HEK293 (cell line): ENCODE results near the gene ADPRHL1.

Source experiments
- CTCF ChIA-PET: fragments of 350-600 bp; formaldehyde crosslinking; extraction: SDS; loops from one replicate; lab custom pipeline; 2021; ENCODE audit warnings: antibody characterized with exemption; lab: Yijun Ruan, JAX
- POLR2A ChIA-PET: fragments of 300-600 bp; formaldehyde crosslinking; extraction: SDS; loops from one replicate; lab custom pipeline; 2020; ENCODE audit warnings: antibody characterized with exemption, inconsistent platforms; lab: Yijun Ruan, JAX
- H3K27ac ChIP-seq: fragments of 200-500 bp; sonication (Bioruptor generic); 2 replicates; pipeline ENCODE4 v1.5.1; 2014; ENCODE audit warnings: low read depth, low read length, control low read depth, inconsistent platforms; ENCODE audit errors: extremely low read depth
- H3K36me3 ChIP-seq, 2 experiments: fragments of 200-500 bp in 1 of 2; sonication (Bioruptor generic) in 1 of 2; 1 replicate in 1 of 2; 2 replicates in 1 of 2; pipeline ENCODE4 v1.5.1; 2014 to 2017; ENCODE audit warnings: inconsistent platforms in 2 of 2, low read length in 2 of 2; ENCODE audit not compliant: control insufficient read depth in 2 of 2, insufficient read depth in 1 of 2
- H3K4me1 ChIP-seq: fragments of 200-500 bp; sonication (Bioruptor generic); 2 replicates; pipeline ENCODE4 v1.5.1; 2014; ENCODE audit warnings: mild to moderate bottlenecking, low read length, inconsistent platforms; ENCODE audit not compliant: control insufficient read depth, insufficient read depth
- H3K4me3 ChIP-seq: 2 replicates; pipeline ENCODE4 v1.5.1; 2011; ENCODE audit warnings: low read depth, mild to moderate bottlenecking, control low read depth, low read length, moderate library complexity
- H3K9me3 ChIP-seq: fragments of 200-500 bp; sonication (Bioruptor generic); 2 replicates; pipeline ENCODE4 v1.5.1; 2014; ENCODE audit warnings: low read depth, low read length, inconsistent platforms; ENCODE audit not compliant: control insufficient read depth, insufficient read depth
- BCL11A ChIP-seq: fragments of 450-650 bp; formaldehyde crosslinking; IDR thresholded peaks from 2 replicates; pipeline ENCODE4 v1.5.1; 2016; ENCODE audit warnings: low read depth, missing biosample characterization, missing genetic modification characterization
- BCL11B ChIP-seq: fragments of 450-650 bp; formaldehyde crosslinking; IDR thresholded peaks from 2 replicates; pipeline ENCODE4 v1.5.1; 2016; ENCODE audit warnings: low read depth, missing biosample characterization, missing genetic modification characterization
- BCL6B ChIP-seq: fragments of 450-650 bp; formaldehyde crosslinking; IDR thresholded peaks from 2 replicates; pipeline ENCODE4 v1.5.1; 2017; ENCODE audit warnings: missing biosample characterization, missing genetic modification characterization
- HOXC10 ChIP-seq: sonication (generic); formaldehyde crosslinking; IDR thresholded peaks from 2 replicates; pipeline ENCODE4 v1.8.1; 2023; ENCODE audit warnings: mild to moderate bottlenecking, missing genetic modification reagents
- KLF1 ChIP-seq: fragments of 450-650 bp; formaldehyde crosslinking; IDR thresholded peaks from 2 replicates; pipeline ENCODE4 v1.5.1; 2016; ENCODE audit warnings: missing biosample characterization, missing genetic modification characterization
- KLF10 ChIP-seq: fragments of 450-650 bp; IDR thresholded peaks from 2 replicates; pipeline ENCODE4 v1.5.1; 2018; ENCODE audit warnings: missing biosample characterization, mild to moderate bottlenecking, missing genetic modification characterization
- KLF7 ChIP-seq: fragments of 450-650 bp; formaldehyde crosslinking; IDR thresholded peaks from 2 replicates; pipeline ENCODE4 v1.5.1; 2016; ENCODE audit warnings: missing biosample characterization, missing genetic modification characterization, borderline replicate concordance
- PATZ1 ChIP-seq: fragments of 450-650 bp; formaldehyde crosslinking; IDR thresholded peaks from 2 replicates; pipeline ENCODE4 v1.5.1; 2016; ENCODE audit warnings: missing biosample characterization, missing genetic modification characterization
- PRDM4 ChIP-seq: fragments of 450-650 bp; formaldehyde crosslinking; IDR thresholded peaks from 2 replicates; pipeline ENCODE4 v1.5.1; 2017; ENCODE audit warnings: missing biosample characterization, missing genetic modification characterization
- SP3 ChIP-seq: fragments of 450-650 bp; formaldehyde crosslinking; IDR thresholded peaks from 2 replicates; pipeline ENCODE4 v1.5.1; 2016; ENCODE audit warnings: missing biosample characterization, missing genetic modification characterization
- TCF7L2 ChIP-seq: IDR thresholded peaks from 2 replicates; pipeline ENCODE4 v1.6.1; 2011; ENCODE audit warnings: low read depth, mild to moderate bottlenecking, inconsistent platforms, low read length, moderate library complexity, borderline replicate concordance
- YY1 ChIP-seq: fragments of 450-650 bp; formaldehyde crosslinking; IDR thresholded peaks from 2 replicates; pipeline ENCODE4 v1.5.1; 2018; ENCODE audit warnings: missing biosample characterization, missing genetic modification characterization
- ZBTB1 ChIP-seq: fragments of 450-650 bp; formaldehyde crosslinking; IDR thresholded peaks from 2 replicates; pipeline ENCODE4 v1.5.1; 2016; ENCODE audit warnings: missing biosample characterization, missing genetic modification characterization
- ZBTB21 ChIP-seq: fragments of 450-650 bp; formaldehyde crosslinking; IDR thresholded peaks from 2 replicates; pipeline ENCODE4 v1.5.1; 2017; ENCODE audit warnings: missing biosample characterization, missing genetic modification characterization
- ZNF114 ChIP-seq: fragments of 450-650 bp; formaldehyde crosslinking; IDR thresholded peaks from 2 replicates; pipeline ENCODE4 v1.5.0; 2017; ENCODE audit warnings: missing biosample characterization, missing genetic modification characterization
- ZNF202 ChIP-seq: fragments of 450-650 bp; formaldehyde crosslinking; IDR thresholded peaks from 2 replicates; pipeline ENCODE4 v1.5.1; 2016; ENCODE audit warnings: missing biosample characterization, missing genetic modification characterization, borderline replicate concordance
- ZNF24 ChIP-seq: fragments of 450-650 bp; formaldehyde crosslinking; IDR thresholded peaks from 2 replicates; pipeline ENCODE4 v1.5.1; 2016; ENCODE audit warnings: missing biosample characterization, missing genetic modification characterization
- ZNF292 ChIP-seq: fragments of 450-650 bp; formaldehyde crosslinking; IDR thresholded peaks from 2 replicates; pipeline ENCODE4 v1.5.1; 2016; ENCODE audit warnings: low read depth, missing biosample characterization, missing genetic modification characterization, borderline replicate concordance
- ZNF302 ChIP-seq: fragments of 450-650 bp; formaldehyde crosslinking; IDR thresholded peaks from 2 replicates; pipeline ENCODE4 v1.5.1; 2016; ENCODE audit warnings: missing biosample characterization, missing genetic modification characterization, low read depth
- ZNF350 ChIP-seq: fragments of 450-650 bp; formaldehyde crosslinking; IDR thresholded peaks from 2 replicates; pipeline ENCODE4 v1.5.0; 2017; ENCODE audit warnings: missing biosample characterization, mild to moderate bottlenecking, missing genetic modification characterization
- ZNF362 ChIP-seq: fragments of 450-650 bp; formaldehyde crosslinking; IDR thresholded peaks from 2 replicates; pipeline ENCODE4 v1.5.1; 2016; ENCODE audit warnings: missing biosample characterization, missing genetic modification characterization
- ZNF416 ChIP-seq: fragments of 450-650 bp; formaldehyde crosslinking; IDR thresholded peaks from 2 replicates; pipeline ENCODE4 v1.5.1; 2016; ENCODE audit warnings: missing biosample characterization, missing genetic modification characterization
- ZNF423 ChIP-seq: fragments of 450-650 bp; formaldehyde crosslinking; IDR thresholded peaks from 2 replicates; pipeline ENCODE4 v1.5.1; 2016; ENCODE audit warnings: missing biosample characterization, missing genetic modification characterization
- ZNF701 ChIP-seq: fragments of 450-650 bp; formaldehyde crosslinking; IDR thresholded peaks from 2 replicates; pipeline ENCODE4 v1.5.1; 2016; ENCODE audit warnings: missing biosample characterization, missing genetic modification characterization
- ZNF707 ChIP-seq: fragments of 450-650 bp; formaldehyde crosslinking; IDR thresholded peaks from 2 replicates; pipeline ENCODE4 v1.5.1; 2016; ENCODE audit warnings: missing biosample characterization, missing genetic modification characterization
- ZNF777 ChIP-seq: fragments of 450-650 bp; formaldehyde crosslinking; IDR thresholded peaks from 2 replicates; pipeline ENCODE4 v1.5.1; 2017; ENCODE audit warnings: missing biosample characterization, missing genetic modification characterization, borderline replicate concordance
- ZNF792 ChIP-seq: fragments of 450-650 bp; formaldehyde crosslinking; IDR thresholded peaks from 2 replicates; pipeline ENCODE4 v1.5.1; 2016; ENCODE audit warnings: missing biosample characterization, missing genetic modification characterization
- ZSCAN18 ChIP-seq: fragments of 450-650 bp; formaldehyde crosslinking; IDR thresholded peaks from 2 replicates; pipeline ENCODE4 v1.5.1; 2016; ENCODE audit warnings: missing biosample characterization, missing genetic modification characterization

ADPRHL1 gene

GRCh38 chr13:113412440-113412839, 40.8 kb downstream of the ADPRHL1 start:
- POLR2A ChIA-PET: no interaction called here
- Histone ChIP-seq H3K36me3 (no peaks in the 10 kb centered on the region), H3K4me1 (no peaks in the 10 kb centered on the region), H3K27ac (no peak overlapping the region), H3K4me3 (no peak overlapping the region)
- CTCF ChIA-PET: interaction anchor here (0.9 kb wide), 1 partner anchor 40 kb away, joined by 3 read pairs; no protein-coding TSS in a partner anchor
- TF ChIP-seq ZSCAN18 (tag by site-specific recombination) (no peak), PATZ1 (no peak), ZNF302 (tag by site-specific recombination) (no peak), YY1 (tag by site-specific recombination) (no peak), SP3 (tag by site-specific recombination) (no peak), ZNF114 (tag by site-specific recombination) (no peak), KLF10 (tag by site-specific recombination) (no peak), ZNF24 (tag by site-specific recombination) (no peak), ZNF292 (tag by site-specific recombination) (no peak), ZBTB1 (no peak), TCF7L2 (no peak), ZNF202 (tag by site-specific recombination) (no peak), PRDM4 (tag by site-specific recombination) (no peak), BCL11B (no peak)
- TF ChIP-seq, all 188 proteins: peak for 0
- H3K9me3 ChIP-seq: no peaks in the 10 kb centered on the region

GRCh38 chr13:113411216-113412023, 41.9 kb downstream of the ADPRHL1 start:
- POLR2A ChIA-PET: interaction anchor here (1.0 kb wide), 1 partner anchor 15 kb away, joined by 4 read pairs; no protein-coding TSS in a partner anchor
- Histone ChIP-seq H3K4me1 (no peaks in the 10 kb centered on the region), H3K9me3 (no peaks in the 10 kb centered on the region), H3K4me3 (peak overlapping the region; percentile 11), H3K27ac (no peak overlapping the region), H3K36me3 (no peaks in the 10 kb centered on the region)
- CTCF ChIA-PET: interaction anchor here (0.6 to 1.0 kb wide), 3 partner anchors 18 to 153 kb away, joined by 3 read pairs; no protein-coding TSS in a partner anchor
- TF ChIP-seq ZNF350 (tag by site-specific recombination): no peak
- no peak for TF ChIP-seq ZNF707 (tag by site-specific recombination)
- TF ChIP-seq HOXC10 (CRISPR knock-in tag): no peak
- no peak for TF ChIP-seq BCL6B
- 0 out of 2 replicates have a peak, but pooled peaks have one; percentile 1 for TF ChIP-seq ZBTB21 (tag by site-specific recombination)
- no peak for TF ChIP-seq ZNF701 (tag by site-specific recombination)
- TF ChIP-seq KLF1: peak; percentile 22; the same call in 1 of the 2 replicates
- no peak for TF ChIP-seq ZNF362 (tag by site-specific recombination)
- no peak for TF ChIP-seq ZNF416
- TF ChIP-seq ZNF423 (tag by site-specific recombination): no peak
- TF ChIP-seq ZNF777: no peak
- TF ChIP-seq BCL11A (tag by site-specific recombination): no peak
- no peak for TF ChIP-seq KLF7 (tag by site-specific recombination)
- TF ChIP-seq ZNF792 (tag by site-specific recombination): no peak
